H9 (cell line): ENCODE measurements around the gene WAPL. TPM values are rescaled to one million over a fixed set of nuclear protein-coding genes. Genes with fewer than 3 reads are reported as not detected.
A peak's percentile ranks its signal among the peaks of the same experiment; 100 is the strongest.

ENCODE experiments used
- DNase-seq: peaks from one replicate; pipeline ENCODE4 v3.0.0-alpha.2; 2017
- H2AFZ ChIP-seq: one replicate; pipeline ENCODE4 v1.6.1; 2013; ENCODE audit warnings: mild to moderate bottlenecking, low read length, control low read depth, moderate library complexity
- H2AK5ac ChIP-seq: 2 replicates; pipeline ENCODE4 v1.6.1; 2013; ENCODE audit warnings: low read length, control low read depth, mixed read lengths; ENCODE audit not compliant: insufficient read length
- H2BK120ac ChIP-seq: one replicate; pipeline ENCODE4 v1.6.1; 2013; ENCODE audit warnings: low read depth, mild to moderate bottlenecking, low read length, control low read depth, inconsistent platforms; ENCODE audit not compliant: poor library complexity, severe bottlenecking
- H2BK12ac ChIP-seq: 2 replicates; pipeline ENCODE4 v1.6.1; 2013; ENCODE audit warnings: low read length, control low read depth, mixed read lengths, low read depth; ENCODE audit not compliant: insufficient read length
- H2BK15ac ChIP-seq: 2 replicates; pipeline ENCODE4 v1.6.1; 2013; ENCODE audit warnings: low read depth, low read length, control low read depth
- H2BK20ac ChIP-seq: one replicate; pipeline ENCODE4 v1.6.1; 2013; ENCODE audit warnings: low read depth, mild to moderate bottlenecking, low read length, control low read depth, inconsistent platforms; ENCODE audit not compliant: poor library complexity, severe bottlenecking
- H2BK5ac ChIP-seq: 2 replicates; pipeline ENCODE4 v1.6.1; 2013; ENCODE audit warnings: low read length, control low read depth, mixed read lengths; ENCODE audit not compliant: insufficient read length
- H3K14ac ChIP-seq: 2 replicates; pipeline ENCODE4 v1.6.1; 2013; ENCODE audit warnings: low read length, control low read depth; ENCODE audit not compliant: insufficient read depth
- H3K18ac ChIP-seq: 2 replicates; pipeline ENCODE4 v1.6.1; 2013; ENCODE audit warnings: low read depth, mild to moderate bottlenecking, mixed read lengths, low read length, control low read depth; ENCODE audit not compliant: insufficient read length
- H3K23ac ChIP-seq: 2 replicates; pipeline ENCODE4 v1.6.1; 2013; ENCODE audit warnings: low read length, control low read depth, mixed read lengths, low read depth; ENCODE audit not compliant: insufficient read length
- H3K23me2 ChIP-seq: 2 replicates; pipeline ENCODE4 v1.6.1; 2013; ENCODE audit warnings: low read depth, mild to moderate bottlenecking, mixed read lengths, low read length, control low read depth; ENCODE audit not compliant: insufficient read length, poor library complexity, severe bottlenecking
- H3K27ac ChIP-seq: 2 replicates; pipeline ENCODE4 v1.5.1; 2013; ENCODE audit warnings: low read length, control low read depth, mixed read lengths, low read depth; ENCODE audit not compliant: insufficient read length
- H3K27me3 ChIP-seq: 2 replicates; pipeline ENCODE4 v1.6.1; 2013; ENCODE audit warnings: low read length, control low read depth, inconsistent platforms; ENCODE audit not compliant: insufficient read depth
- H3K4ac ChIP-seq: 2 replicates; pipeline ENCODE4 v1.6.1; 2013; ENCODE audit warnings: low read depth, mild to moderate bottlenecking, control low read depth, inconsistent platforms, low read length, moderate library complexity
- H3K4me1 ChIP-seq: 2 replicates; pipeline ENCODE4 v1.6.1; 2013; ENCODE audit warnings: low read length, control low read depth, inconsistent platforms; ENCODE audit not compliant: insufficient read depth
- H3K4me2 ChIP-seq: 2 replicates; pipeline ENCODE4 v1.6.1; 2013; ENCODE audit warnings: low read length, control low read depth, mixed read lengths; ENCODE audit not compliant: insufficient read length, insufficient read depth
- H3K56ac ChIP-seq: 2 replicates; pipeline ENCODE4 v1.6.1; 2013; ENCODE audit warnings: low read depth, mild to moderate bottlenecking, mixed read lengths, low read length, control low read depth; ENCODE audit not compliant: insufficient read length
- H3K79me1 ChIP-seq: 2 replicates; pipeline ENCODE4 v1.6.1; 2013; ENCODE audit warnings: low read depth, mild to moderate bottlenecking, moderate library complexity, low read length, control low read depth, inconsistent platforms; ENCODE audit not compliant: insufficient read depth, poor library complexity, severe bottlenecking
- H3K79me2 ChIP-seq: 2 replicates; pipeline ENCODE4 v1.6.1; 2013; ENCODE audit warnings: low read length, control low read depth, inconsistent platforms; ENCODE audit not compliant: insufficient read depth
- H3K9ac ChIP-seq: 2 replicates; pipeline ENCODE4 v1.6.1; 2013; ENCODE audit warnings: low read length, control low read depth, mixed read lengths; ENCODE audit not compliant: insufficient read length; ENCODE audit errors: extremely low read depth
- H3K9me3 ChIP-seq: one replicate; pipeline ENCODE4 v1.6.1; 2013; ENCODE audit warnings: low read depth, low read length, inconsistent platforms; ENCODE audit not compliant: control insufficient read depth
- H3T11ph ChIP-seq: one replicate; pipeline ENCODE4 v1.6.1; 2013; ENCODE audit warnings: mild to moderate bottlenecking, low read length, control low read depth, inconsistent platforms
- H4K20me1 ChIP-seq: one replicate; pipeline ENCODE4 v1.6.1; 2013; ENCODE audit not compliant: control insufficient read depth, insufficient read length, insufficient read depth
- H4K5ac ChIP-seq: 2 replicates; pipeline ENCODE4 v1.6.1; 2013; ENCODE audit warnings: low read depth, mild to moderate bottlenecking, mixed read lengths, low read length, control low read depth; ENCODE audit not compliant: insufficient read length
- H4K8ac ChIP-seq: replicated peaks from 2 replicates; pipeline ENCODE4 v1.6.1; 2013; ENCODE audit warnings: low read length, control low read depth, mixed read lengths, low read depth; ENCODE audit not compliant: insufficient read length
- H4K91ac ChIP-seq: 2 replicates; pipeline ENCODE4 v1.6.1; 2013; ENCODE audit warnings: low read depth, mild to moderate bottlenecking, moderate library complexity, mixed read lengths, low read length, control low read depth; ENCODE audit not compliant: insufficient read length
- H3K27ac Mint-ChIP-seq, 3 experiments: 2 replicates in 2 of 3; 3 replicates in 1 of 3; pipeline ENCODE4 v1.8.0; 2020 to 2021; ENCODE audit warnings: mixed read lengths in 3 of 3, mild to moderate bottlenecking in 1 of 3, moderate library complexity in 1 of 3
- H3K27me3 Mint-ChIP-seq: 2 replicates; pipeline ENCODE4 v1.8.0; 2021; ENCODE audit warnings: low read depth, mild to moderate bottlenecking, moderate library complexity, mixed read lengths
- H3K36me3 Mint-ChIP-seq, 3 experiments: 2 replicates in 2 of 3; 3 replicates in 1 of 3; pipeline ENCODE4 v1.8.0; 2020 to 2021; ENCODE audit warnings: low read depth in 3 of 3, mixed read lengths in 3 of 3; ENCODE audit not compliant: insufficient read depth in 1 of 3
- H3K4me1 Mint-ChIP-seq, 2 experiments: 2 replicates each; pipeline ENCODE4 v1.8.0; 2020; ENCODE audit warnings: mixed read lengths in 2 of 2
- H3K4me3 Mint-ChIP-seq, 2 experiments: 2 replicates in 1 of 2; 3 replicates in 1 of 2; pipeline ENCODE4 v1.8.0; 2020 to 2021; ENCODE audit warnings: mild to moderate bottlenecking in 2 of 2, mixed read lengths in 2 of 2, moderate library complexity in 1 of 2
- H3K9me3 Mint-ChIP-seq, 2 experiments: 2 replicates in 1 of 2; 3 replicates in 1 of 2; pipeline ENCODE4 v1.8.0; 2020; ENCODE audit warnings: mild to moderate bottlenecking in 2 of 2, mixed read lengths in 2 of 2, moderate library complexity in 1 of 2
- CTCF ChIP-seq: fragments of 200-600 bp; sonication (generic); conservative IDR thresholded peaks from 3 replicates; pipeline ENCODE4 v1.8.0; 2021; ENCODE audit warnings: antibody characterized with exemption, mild to moderate bottlenecking
- WGBS: extraction: QIAGEN DNeasy Blood & Tissue Kit; methylation state at CpG from one replicate; pipeline ENCODE4 v1.1.7; 2013; ENCODE audit warnings: missing lambda C conversion rate, low lambda C conversion rate, mixed read lengths; ENCODE audit not compliant: insufficient read length; ENCODE audit errors: extremely low coverage; 5-methylcytosine and 5-hydroxymethylcytosine counted together
- total RNA-seq: library from RNA; stranded (reverse); gene quantifications from 2 replicates; pipeline ENCODE4 v1.2.1, GENCODE V29; 2021

Gene WAPL
- total RNA-seq, 1 experiment from 2014 or later, result 61.4 TPM

- Histone ChIP-seq H3K23me2 (no peaks in the 10 kb centered on the region), H4K5ac (no peak overlapping the region), H2BK12ac (no peak overlapping the region), H4K8ac (no peak overlapping the region), H2BK120ac (no peak overlapping the region), H3K27me3 (no peaks in the 10 kb centered on the region), H2BK20ac (no peak overlapping the region), H3K18ac (no peak overlapping the region), H3K4me2 (no peak overlapping the region), H3K14ac (no peak overlapping the region), H2BK5ac (no peak overlapping the region), H4K91ac (no peak overlapping the region), H2AFZ (no peak overlapping the region), H3K56ac (no peak overlapping the region), H3K4me1 (peaks cover 4% of the 10 kb centered on the region; the same call in 1 of the 2 replicates), H3K27ac (no peak overlapping the region), H3K9ac (no peak overlapping the region), H2AK5ac (no peak overlapping the region), H4K20me1 (no peaks in the 10 kb centered on the region), H3K79me1 (peaks cover 9% of the 10 kb centered on the region), H3K23ac (no peak overlapping the region), H3K9me3 (no peaks in the 10 kb centered on the region), H3T11ph (no peak overlapping the region), H2BK15ac (no peak overlapping the region), H3K4ac (no peak overlapping the region), H3K79me2 (peaks cover 29% of the 10 kb centered on the region; the same call in 1 of the 2 replicates)
- DNase-seq, result no peak
- TF ChIP-seq CTCF, result no peak
- H3K36me3 Mint-ChIP-seq, result peaks cover 22 to 38% (median 33%) of the 10 kb centered on the region in 3 experiments
- H3K4me3 Mint-ChIP-seq, result no peak overlapping the region
- WGBS, result no CpG with 5 or more reads among the region's 5 CpGs
- H3K27ac Mint-ChIP-seq, result 0 out of 7 replicates have a peak overlapping the region, but pooled peaks of 1 of the 3 experiments have one; percentile 33
- peaks cover 26 to 28% of the 10 kb centered on the region in 2 experiments for H3K4me1 Mint-ChIP-seq
- no peaks in the 10 kb centered on the region for H3K9me3 Mint-ChIP-seq
- H3K27me3 Mint-ChIP-seq, result no peaks in the 10 kb centered on the region
These were observed 10.3 kb downstream of the WAPL start for GRCh38 chr10:86511027-86511865.
